HG03039 (cell line): Measurements from ENCODE around the gene USP2.

Source experiments
- ATAC-seq: cut with Tn5 transposase; IDR thresholded peaks from one replicate; pipeline ENCODE4 v1.9.1; 2021; ENCODE audit warnings: mild to moderate bottlenecking, moderate library complexity; ENCODE audit not compliant: unreplicated experiment

The USP2 gene

GRCh38 chr11:119332111-119332765, 49.3 kb downstream of the USP2 start:
- ATAC-seq = no peak

- no peak for ATAC-seq
Observed at GRCh38 chr11:119330237-119330636, 51.3 kb downstream of the USP2 start.

GRCh38 chr11:119329320-119329719, 52.2 kb downstream of the USP2 start:
- ATAC-seq = no peak

GRCh38 chr11:119324189-119324588, 57.3 kb downstream of the USP2 start:
- no peak for ATAC-seq

- ATAC-seq = no peak
Observed at GRCh38 chr11:119323532-119324033, 57.9 kb downstream of the USP2 start.

DNA sequence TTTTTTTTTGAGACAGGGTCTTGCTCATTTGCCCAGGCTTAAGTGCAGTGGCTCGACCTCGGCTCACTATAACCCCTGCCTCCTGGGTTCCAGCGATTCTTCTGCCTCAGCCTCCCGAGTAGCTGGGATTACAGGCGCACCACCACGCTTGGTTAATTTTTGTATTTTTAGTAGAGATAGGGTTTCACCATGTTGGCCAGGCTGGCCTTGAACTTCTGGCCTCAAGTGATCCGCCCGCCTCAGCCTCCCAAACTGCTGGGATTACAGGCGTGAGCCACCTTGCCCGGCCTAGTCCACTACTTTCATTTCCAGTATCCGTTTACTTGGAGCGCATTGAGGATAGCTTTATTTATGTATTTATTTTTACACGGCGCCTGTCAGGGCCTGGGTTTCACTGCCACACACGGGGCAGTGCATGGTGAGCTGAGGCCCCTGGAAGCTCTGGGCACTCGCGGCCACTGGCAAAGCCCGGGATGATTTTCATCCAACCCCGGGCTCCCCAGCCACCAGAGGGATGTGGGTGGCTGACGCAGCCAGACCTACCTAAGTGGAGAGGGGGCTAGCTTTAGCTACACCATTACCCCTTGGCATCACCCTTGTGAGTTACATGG, 58.5 kb downstream of the USP2 start:
- no peak for ATAC-seq

GRCh38 chr11:119322360-119322739, 59.1 kb downstream of the USP2 start:
- ATAC-seq = no peak

DNA sequence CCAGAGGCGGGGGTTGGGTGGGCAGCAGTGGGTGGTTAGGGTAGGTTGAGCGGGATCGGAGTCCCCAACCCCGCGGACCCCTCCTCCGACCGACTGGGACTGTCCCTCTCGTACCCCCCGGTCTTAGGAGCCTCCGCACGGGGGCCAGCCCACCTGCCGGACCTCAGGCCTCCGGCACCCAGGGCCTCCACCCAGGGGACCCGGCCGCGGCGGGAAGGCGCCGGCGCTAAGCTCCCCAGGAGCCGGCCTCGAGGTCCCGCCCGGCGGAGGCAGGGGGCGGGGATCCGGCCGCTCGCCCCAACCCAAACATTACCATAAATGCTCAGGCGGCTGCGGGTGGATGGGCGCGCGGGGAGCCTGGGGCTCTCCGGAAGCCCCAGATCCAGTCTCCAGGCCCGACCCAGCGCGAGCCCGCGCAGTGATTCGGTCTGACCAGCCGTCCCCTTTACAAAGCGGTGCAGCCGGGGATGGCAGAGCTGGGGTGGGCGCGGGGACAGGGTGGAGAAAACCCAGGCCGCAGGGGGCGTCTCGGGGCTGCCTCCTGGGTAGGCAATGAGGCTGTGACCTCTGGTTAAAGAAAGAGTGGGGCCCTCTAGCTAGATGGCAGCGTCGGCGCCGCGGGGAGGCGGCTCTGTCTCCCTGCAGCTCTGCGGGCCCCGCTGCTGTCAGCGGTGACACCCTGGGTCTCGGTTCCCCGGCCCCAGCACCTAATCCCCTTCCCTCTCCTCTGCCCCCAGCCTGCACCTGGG, 60.5 kb downstream of the USP2 start:
- no peak for ATAC-seq

GRCh38 chr11:119320240-119320775, 61.2 kb downstream of the USP2 start:
- ATAC-seq = no peak

GRCh38 chr11:119319700-119320239, 61.7 kb downstream of the USP2 start:
- ATAC-seq = no peak

- no peak for ATAC-seq
Observed at GRCh38 chr11:119319136-119319699, 62.3 kb downstream of the USP2 start.

- no peak for ATAC-seq
Observed at GRCh38 chr11:119318240-119319135, 63.0 kb downstream of the USP2 start.

DNA sequence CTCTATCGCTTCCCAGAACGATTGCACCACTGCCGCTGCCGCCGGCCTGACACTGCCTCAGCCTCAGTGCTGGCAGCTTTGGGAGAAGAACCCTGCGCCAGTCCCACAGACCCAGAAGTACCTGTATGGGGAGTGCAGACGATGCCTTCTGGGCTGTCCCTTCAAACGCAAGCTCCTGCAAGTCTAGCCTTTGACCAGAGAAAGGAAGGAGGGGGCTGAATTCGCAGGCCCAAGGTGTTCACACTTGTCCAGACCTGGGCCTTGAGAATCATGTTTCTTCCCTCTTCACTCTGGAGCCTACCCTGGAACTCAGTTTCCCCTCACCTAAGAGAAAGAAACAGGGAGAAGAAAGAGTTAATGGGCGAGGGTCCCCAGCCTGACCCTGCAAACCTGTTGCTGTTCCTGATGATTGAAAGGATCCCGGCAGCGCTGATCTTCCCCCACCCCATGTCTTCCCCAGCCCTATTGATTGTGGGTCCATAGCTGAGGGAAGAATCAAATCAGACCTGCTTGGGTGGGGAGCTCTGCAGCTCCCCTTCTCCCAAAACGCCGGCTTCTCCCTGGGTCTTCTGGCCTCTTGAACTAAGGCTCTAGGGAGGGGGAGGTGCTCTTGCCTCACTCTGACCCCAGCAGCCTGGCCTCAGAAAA, 63.8 kb downstream of the USP2 start:
- no peak for ATAC-seq

GRCh38 chr11:119316729-119317591, 64.5 kb downstream of the USP2 start, which contains the start of gene MCAM:
MCAM (minus strand) TSS chr11:119317130; CDS start chr11:119317101, 29 bp downstream.
- no peak for ATAC-seq

- no peak for ATAC-seq
Observed at GRCh38 chr11:119316016-119316728, 65.3 kb downstream of the USP2 start.

- ATAC-seq = no peak
Observed at GRCh38 chr11:119315131-119316015, 66.1 kb downstream of the USP2 start.

- no peak for ATAC-seq
Observed at GRCh38 chr11:119314726-119315125, 66.8 kb downstream of the USP2 start.
